Measurements from ENCODE around the gene GPR161. TPM values are rescaled to one million over a fixed set of nuclear protein-coding genes. Genes with fewer than 3 reads are reported as not detected.

Gene GPR161
- total and polyA plus RNA-seq, 2 experiments from 2014 or later: 7.9 to 11.6 TPM

DNA sequence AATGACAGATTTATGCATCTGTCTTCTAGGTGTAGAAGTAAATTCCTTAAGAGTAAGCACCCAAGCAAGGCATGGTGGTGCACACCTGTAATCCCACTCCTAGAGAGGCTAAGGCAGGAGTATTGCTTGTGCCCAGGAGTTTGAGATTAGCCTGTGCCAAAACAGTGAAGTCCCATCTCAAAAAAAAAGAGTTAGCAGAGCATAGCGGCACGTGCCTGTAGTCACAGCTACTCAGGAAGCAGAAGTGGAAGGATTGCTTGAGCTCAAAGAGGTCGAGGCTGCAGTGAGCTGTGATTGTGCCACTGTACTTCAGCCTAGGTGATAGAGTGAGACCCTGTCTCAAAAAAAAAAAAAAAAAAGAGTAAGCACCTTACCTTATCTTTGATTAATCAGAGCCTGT lies 26.9 kb upstream of the GPR161 start:
- Mint-ChIP-seq H3K27me3 (ENCODE audit: insufficient read depth, low read depth, poor library complexity) (peaks cover 4% of the 10 kb centered on the region), H3K4me3 (no peak overlapping the region), H3K27ac (no peak overlapping the region), H3K36me3 (ENCODE audit: low read depth) (no peaks in the 10 kb centered on the region; the same call in 2 of the 3 replicates), H3K4me1 (no peaks in the 10 kb centered on the region), H3K9me3 (peaks cover 6% of the 10 kb centered on the region; the same call in 2 of the 3 replicates)
- Histone ChIP-seq H3K27ac (ENCODE audit: low read depth) (no peak overlapping the region), H3K4me2 (no peak overlapping the region), H3K79me2 (replicated peaks; ENCODE audit: insufficient read depth) (no peaks in the 10 kb centered on the region), H3F3A (replicated peaks; ENCODE audit: low read depth) (no peaks in the 10 kb centered on the region), H4K20me1 (replicated peaks; ENCODE audit: insufficient read depth) (no peaks in the 10 kb centered on the region), H3K27me3 (ENCODE audit: insufficient read depth) (no peaks in the 10 kb centered on the region), H3K36me3 (ENCODE audit: insufficient read depth) (no peaks in the 10 kb centered on the region), H2AFZ (no peak overlapping the region), H3K9me2 (ENCODE audit: insufficient read depth) (0 out of 2 replicates have a peak, but pooled peaks cover 3% of the 10 kb centered on the region), H3K4me3 (no peak overlapping the region), H3K4me1 (ENCODE audit: insufficient read depth) (no peaks in the 10 kb centered on the region)
- no peak for DNase-seq (ENCODE audit: low spot score)
- no peak for ATAC-seq
- TF ChIP-seq, protein P1, sequence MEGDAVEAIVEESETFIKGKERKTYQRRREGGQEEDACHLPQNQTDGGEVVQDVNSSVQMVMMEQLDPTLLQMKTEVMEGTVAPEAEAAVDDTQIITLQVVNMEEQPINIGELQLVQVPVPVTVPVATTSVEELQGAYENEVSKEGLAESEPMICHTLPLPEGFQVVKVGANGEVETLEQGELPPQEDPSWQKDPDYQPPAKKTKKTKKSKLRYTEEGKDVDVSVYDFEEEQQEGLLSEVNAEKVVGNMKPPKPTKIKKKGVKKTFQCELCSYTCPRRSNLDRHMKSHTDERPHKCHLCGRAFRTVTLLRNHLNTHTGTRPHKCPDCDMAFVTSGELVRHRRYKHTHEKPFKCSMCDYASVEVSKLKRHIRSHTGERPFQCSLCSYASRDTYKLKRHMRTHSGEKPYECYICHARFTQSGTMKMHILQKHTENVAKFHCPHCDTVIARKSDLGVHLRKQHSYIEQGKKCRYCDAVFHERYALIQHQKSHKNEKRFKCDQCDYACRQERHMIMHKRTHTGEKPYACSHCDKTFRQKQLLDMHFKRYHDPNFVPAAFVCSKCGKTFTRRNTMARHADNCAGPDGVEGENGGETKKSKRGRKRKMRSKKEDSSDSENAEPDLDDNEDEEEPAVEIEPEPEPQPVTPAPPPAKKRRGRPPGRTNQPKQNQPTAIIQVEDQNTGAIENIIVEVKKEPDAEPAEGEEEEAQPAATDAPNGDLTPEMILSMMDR (conservative IDR thresholded peaks at IDR 0.05; ENCODE audit: low read depth in 2 of 2): no peak
- no peak for TF ChIP-seq NANOG (IDR thresholded peaks at IDR 0.05; ENCODE audit: borderline replicate concordance)
- no peak for TF ChIP-seq EZH2 (IDR thresholded peaks at IDR 0.05; ENCODE audit: low read depth, unreplicated experiment)
- TF ChIP-seq, protein P2, sequence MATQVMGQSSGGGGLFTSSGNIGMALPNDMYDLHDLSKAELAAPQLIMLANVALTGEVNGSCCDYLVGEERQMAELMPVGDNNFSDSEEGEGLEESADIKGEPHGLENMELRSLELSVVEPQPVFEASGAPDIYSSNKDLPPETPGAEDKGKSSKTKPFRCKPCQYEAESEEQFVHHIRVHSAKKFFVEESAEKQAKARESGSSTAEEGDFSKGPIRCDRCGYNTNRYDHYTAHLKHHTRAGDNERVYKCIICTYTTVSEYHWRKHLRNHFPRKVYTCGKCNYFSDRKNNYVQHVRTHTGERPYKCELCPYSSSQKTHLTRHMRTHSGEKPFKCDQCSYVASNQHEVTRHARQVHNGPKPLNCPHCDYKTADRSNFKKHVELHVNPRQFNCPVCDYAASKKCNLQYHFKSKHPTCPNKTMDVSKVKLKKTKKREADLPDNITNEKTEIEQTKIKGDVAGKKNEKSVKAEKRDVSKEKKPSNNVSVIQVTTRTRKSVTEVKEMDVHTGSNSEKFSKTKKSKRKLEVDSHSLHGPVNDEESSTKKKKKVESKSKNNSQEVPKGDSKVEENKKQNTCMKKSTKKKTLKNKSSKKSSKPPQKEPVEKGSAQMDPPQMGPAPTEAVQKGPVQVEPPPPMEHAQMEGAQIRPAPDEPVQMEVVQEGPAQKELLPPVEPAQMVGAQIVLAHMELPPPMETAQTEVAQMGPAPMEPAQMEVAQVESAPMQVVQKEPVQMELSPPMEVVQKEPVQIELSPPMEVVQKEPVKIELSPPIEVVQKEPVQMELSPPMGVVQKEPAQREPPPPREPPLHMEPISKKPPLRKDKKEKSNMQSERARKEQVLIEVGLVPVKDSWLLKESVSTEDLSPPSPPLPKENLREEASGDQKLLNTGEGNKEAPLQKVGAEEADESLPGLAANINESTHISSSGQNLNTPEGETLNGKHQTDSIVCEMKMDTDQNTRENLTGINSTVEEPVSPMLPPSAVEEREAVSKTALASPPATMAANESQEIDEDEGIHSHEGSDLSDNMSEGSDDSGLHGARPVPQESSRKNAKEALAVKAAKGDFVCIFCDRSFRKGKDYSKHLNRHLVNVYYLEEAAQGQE (IDR thresholded peaks at IDR 0.05; ENCODE audit: unreplicated experiment): no peak
- no peak for TF ChIP-seq CREB1 (CRISPR knock-in tag; IDR thresholded peaks at IDR 0.05; ENCODE audit: low read depth)
- TF ChIP-seq EZH2phosphoT487 (IDR thresholded peaks at IDR 0.05; ENCODE audit: unreplicated experiment): no peak
- TF ChIP-seq, protein P3, sequence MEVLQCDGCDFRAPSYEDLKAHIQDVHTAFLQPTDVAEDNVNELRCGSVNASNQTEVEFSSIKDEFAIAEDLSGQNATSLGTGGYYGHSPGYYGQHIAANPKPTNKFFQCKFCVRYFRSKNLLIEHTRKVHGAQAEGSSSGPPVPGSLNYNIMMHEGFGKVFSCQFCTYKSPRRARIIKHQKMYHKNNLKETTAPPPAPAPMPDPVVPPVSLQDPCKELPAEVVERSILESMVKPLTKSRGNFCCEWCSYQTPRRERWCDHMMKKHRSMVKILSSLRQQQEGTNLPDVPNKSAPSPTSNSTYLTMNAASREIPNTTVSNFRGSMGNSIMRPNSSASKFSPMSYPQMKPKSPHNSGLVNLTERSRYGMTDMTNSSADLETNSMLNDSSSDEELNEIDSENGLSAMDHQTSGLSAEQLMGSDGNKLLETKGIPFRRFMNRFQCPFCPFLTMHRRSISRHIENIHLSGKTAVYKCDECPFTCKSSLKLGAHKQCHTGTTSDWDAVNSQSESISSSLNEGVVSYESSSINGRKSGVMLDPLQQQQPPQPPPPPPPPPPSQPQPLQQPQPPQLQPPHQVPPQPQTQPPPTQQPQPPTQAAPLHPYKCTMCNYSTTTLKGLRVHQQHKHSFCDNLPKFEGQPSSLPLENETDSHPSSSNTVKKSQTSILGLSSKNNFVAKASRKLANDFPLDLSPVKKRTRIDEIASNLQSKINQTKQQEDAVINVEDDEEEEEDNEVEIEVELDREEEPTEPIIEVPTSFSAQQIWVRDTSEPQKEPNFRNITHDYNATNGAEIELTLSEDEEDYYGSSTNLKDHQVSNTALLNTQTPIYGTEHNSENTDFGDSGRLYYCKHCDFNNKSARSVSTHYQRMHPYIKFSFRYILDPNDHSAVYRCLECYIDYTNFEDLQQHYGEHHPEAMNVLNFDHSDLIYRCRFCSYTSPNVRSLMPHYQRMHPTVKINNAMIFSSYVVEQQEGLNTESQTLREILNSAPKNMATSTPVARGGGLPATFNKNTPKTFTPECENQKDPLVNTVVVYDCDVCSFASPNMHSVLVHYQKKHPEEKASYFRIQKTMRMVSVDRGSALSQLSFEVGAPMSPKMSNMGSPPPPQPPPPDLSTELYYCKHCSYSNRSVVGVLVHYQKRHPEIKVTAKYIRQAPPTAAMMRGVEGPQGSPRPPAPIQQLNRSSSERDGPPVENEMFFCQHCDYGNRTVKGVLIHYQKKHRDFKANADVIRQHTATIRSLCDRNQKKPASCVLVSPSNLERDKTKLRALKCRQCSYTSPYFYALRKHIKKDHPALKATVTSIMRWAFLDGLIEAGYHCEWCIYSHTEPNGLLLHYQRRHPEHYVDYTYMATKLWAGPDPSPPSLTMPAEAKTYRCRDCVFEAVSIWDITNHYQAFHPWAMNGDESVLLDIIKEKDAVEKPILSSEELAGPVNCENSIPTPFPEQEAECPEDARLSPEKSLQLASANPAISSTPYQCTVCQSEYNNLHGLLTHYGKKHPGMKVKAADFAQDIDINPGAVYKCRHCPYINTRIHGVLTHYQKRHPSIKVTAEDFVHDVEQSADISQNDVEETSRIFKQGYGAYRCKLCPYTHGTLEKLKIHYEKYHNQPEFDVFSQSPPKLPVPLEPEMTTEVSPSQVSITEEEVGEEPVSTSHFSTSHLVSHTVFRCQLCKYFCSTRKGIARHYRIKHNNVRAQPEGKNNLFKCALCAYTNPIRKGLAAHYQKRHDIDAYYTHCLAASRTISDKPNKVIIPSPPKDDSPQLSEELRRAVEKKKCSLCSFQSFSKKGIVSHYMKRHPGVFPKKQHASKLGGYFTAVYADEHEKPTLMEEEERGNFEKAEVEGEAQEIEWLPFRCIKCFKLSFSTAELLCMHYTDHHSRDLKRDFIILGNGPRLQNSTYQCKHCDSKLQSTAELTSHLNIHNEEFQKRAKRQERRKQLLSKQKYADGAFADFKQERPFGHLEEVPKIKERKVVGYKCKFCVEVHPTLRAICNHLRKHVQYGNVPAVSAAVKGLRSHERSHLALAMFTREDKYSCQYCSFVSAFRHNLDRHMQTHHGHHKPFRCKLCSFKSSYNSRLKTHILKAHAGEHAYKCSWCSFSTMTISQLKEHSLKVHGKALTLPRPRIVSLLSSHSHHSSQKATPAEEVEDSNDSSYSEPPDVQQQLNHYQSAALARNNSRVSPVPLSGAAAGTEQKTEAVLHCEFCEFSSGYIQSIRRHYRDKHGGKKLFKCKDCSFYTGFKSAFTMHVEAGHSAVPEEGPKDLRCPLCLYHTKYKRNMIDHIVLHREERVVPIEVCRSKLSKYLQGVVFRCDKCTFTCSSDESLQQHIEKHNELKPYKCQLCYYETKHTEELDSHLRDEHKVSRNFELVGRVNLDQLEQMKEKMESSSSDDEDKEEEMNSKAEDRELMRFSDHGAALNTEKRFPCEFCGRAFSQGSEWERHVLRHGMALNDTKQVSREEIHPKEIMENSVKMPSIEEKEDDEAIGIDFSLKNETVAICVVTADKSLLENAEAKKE (CRISPR knock-in tag; IDR thresholded peaks at IDR 0.05): no peak
- no peak for TF ChIP-seq ZNF114 (CRISPR knock-in tag; IDR thresholded peaks at IDR 0.05)
- TF ChIP-seq, protein P4, sequence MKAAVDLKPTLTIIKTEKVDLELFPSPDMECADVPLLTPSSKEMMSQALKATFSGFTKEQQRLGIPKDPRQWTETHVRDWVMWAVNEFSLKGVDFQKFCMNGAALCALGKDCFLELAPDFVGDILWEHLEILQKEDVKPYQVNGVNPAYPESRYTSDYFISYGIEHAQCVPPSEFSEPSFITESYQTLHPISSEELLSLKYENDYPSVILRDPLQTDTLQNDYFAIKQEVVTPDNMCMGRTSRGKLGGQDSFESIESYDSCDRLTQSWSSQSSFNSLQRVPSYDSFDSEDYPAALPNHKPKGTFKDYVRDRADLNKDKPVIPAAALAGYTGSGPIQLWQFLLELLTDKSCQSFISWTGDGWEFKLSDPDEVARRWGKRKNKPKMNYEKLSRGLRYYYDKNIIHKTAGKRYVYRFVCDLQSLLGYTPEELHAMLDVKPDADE (IDR thresholded peaks at IDR 0.05): no peak
- no peak for TF ChIP-seq STAT1 (IDR thresholded peaks at IDR 0.05; ENCODE audit: unreplicated experiment)
- TF ChIP-seq ZNF331 (CRISPR knock-in tag; IDR thresholded peaks at IDR 0.05; ENCODE audit: low read depth): no peak
